ENCODE data around the gene MYH7B. TPM values are rescaled to one million over a fixed set of nuclear protein-coding genes. Genes with fewer than 3 reads are reported as not detected.

Gene MYH7B
- total and polyA plus RNA-seq, 8 donors: 0.09 to 2.3 (median 0.37) TPM

DNA sequence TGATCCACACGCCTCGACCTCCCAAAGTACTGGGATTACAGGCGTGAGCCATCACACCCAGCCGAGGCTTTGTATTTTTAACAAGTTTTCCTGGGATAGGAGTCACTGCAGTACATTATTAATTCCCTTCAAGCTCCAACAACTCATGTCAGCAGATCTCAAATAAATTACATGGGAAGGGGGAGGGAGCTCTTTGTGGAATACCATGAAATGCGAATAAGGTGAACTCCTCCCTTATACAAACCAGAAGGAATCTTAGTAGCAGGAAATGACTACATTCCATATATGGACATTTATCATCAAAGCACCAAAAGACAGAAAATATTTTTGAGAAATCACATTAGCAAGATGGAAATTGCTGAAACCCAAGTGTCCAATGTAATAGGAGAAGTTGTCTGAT lies 3.0 kb upstream of the MYH7B start:
- DNase-seq (no peak), FAIRE-seq (no peak), ATAC-seq (no peak)
- Histone ChIP-seq H3K4me3 (no peak overlapping the region), H3K27me3 (no peaks in the 10 kb centered on the region), H3K4me1 (peaks cover 0 to 4% (median 0%) of the 10 kb centered on the region in 3 donors), H3K9me3 (no peaks in the 10 kb centered on the region), H3K36me3 (no peaks in the 10 kb centered on the region), H3K27ac (no peak overlapping the region)
- TF ChIP-seq, protein P1, sequence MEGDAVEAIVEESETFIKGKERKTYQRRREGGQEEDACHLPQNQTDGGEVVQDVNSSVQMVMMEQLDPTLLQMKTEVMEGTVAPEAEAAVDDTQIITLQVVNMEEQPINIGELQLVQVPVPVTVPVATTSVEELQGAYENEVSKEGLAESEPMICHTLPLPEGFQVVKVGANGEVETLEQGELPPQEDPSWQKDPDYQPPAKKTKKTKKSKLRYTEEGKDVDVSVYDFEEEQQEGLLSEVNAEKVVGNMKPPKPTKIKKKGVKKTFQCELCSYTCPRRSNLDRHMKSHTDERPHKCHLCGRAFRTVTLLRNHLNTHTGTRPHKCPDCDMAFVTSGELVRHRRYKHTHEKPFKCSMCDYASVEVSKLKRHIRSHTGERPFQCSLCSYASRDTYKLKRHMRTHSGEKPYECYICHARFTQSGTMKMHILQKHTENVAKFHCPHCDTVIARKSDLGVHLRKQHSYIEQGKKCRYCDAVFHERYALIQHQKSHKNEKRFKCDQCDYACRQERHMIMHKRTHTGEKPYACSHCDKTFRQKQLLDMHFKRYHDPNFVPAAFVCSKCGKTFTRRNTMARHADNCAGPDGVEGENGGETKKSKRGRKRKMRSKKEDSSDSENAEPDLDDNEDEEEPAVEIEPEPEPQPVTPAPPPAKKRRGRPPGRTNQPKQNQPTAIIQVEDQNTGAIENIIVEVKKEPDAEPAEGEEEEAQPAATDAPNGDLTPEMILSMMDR (IDR thresholded peaks at IDR 0.05): no peak
- intact Hi-C loops (cut with DNase I): loop anchor here in 1 of 3 donors (10.0 kb wide), 1 partner anchor 78 kb away; the partner anchor contains the start of genes ACSS2 and GGT7
- 82 to 83% methylated on average over 5 of the region's 5 CpGs for WGBS, 2 donors

DNA sequence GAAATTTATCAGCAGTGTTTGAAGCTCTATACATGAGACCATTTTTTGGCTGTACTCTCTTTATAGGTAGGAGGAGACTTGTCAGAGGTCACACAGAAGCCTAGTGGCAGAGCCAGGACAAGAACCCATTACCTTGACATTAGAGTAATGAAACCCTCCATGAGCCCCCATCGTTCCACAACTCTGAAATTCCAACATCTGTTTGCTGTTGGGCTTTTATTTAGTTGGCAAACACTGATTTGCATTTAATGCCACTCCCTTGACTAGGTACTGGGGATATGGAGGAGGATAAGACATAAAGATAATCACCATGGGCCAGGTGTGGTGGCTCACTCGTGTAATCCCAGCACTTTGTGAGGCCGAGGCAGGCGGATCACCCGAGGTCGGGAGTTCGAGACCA lies 1.7 kb upstream of the MYH7B start:
- ATAC-seq (no peak), FAIRE-seq (no peak), DNase-seq (no peak)
- intact Hi-C loops (cut with DNase I): loop anchor here in 1 of 3 donors (10.0 kb wide), 1 partner anchor 79 kb away; the partner anchor contains the start of genes ACSS2 and GGT7
- no peak overlapping the region for H3K27ac ChIP-seq
- TF ChIP-seq, protein P1 (IDR thresholded peaks at IDR 0.05): no peak
- WGBS, 2 donors: 79 to 80% methylated on average over 7 of the region's 7 CpGs
- peaks cover 0 to 4% (median 0%) of the 10 kb centered on the region in 3 donors for H3K4me1 ChIP-seq
- H3K27me3 ChIP-seq: no peaks in the 10 kb centered on the region
- H3K4me3 ChIP-seq: no peak overlapping the region
- no peaks in the 10 kb centered on the region for H3K36me3 ChIP-seq
- H3K9me3 ChIP-seq: no peaks in the 10 kb centered on the region

DNA sequence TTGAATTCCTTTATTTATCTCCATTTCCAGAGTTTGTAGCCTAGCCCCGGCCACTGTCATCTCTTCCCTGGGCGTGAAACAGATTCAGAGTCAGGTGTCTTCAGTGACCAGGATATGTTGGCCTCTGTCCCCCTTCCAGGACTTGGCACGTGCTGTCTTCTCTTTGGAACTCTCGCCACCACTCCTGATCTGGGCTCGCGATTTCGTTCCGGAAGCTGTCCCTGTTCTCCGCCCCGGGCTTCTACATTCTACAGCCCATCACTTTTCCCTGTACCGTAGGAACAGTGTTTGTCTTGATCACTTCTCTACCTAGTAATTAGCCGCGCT lies 801 bp upstream of the MYH7B start:
- FAIRE-seq (no peak), ATAC-seq (peak in 1 of 4 donors; percentile 10), DNase-seq (no peak)
- Histone ChIP-seq H3K36me3 (no peaks in the 10 kb centered on the region), H3K27ac (peak overlapping the region in 3 of 4 donors; percentile 69 to 86 (median 77)), H3K4me1 (peaks cover 0 to 4% (median 0%) of the 10 kb centered on the region in 3 donors), H3K9me3 (no peaks in the 10 kb centered on the region), H3K4me3 (peak overlapping the region; percentile 44 to 75 (median 57)), H3K27me3 (no peaks in the 10 kb centered on the region)
- TF ChIP-seq, protein P1 (IDR thresholded peaks at IDR 0.05): no peak
- intact Hi-C loops (cut with DNase I): loop anchor here in 1 of 3 donors (10.0 kb wide), 1 partner anchor 80 kb away; the partner anchor contains the start of genes ACSS2 and GGT7
- 5% methylated on average over 13 of the region's 13 CpGs for WGBS, 2 donors

DNA sequence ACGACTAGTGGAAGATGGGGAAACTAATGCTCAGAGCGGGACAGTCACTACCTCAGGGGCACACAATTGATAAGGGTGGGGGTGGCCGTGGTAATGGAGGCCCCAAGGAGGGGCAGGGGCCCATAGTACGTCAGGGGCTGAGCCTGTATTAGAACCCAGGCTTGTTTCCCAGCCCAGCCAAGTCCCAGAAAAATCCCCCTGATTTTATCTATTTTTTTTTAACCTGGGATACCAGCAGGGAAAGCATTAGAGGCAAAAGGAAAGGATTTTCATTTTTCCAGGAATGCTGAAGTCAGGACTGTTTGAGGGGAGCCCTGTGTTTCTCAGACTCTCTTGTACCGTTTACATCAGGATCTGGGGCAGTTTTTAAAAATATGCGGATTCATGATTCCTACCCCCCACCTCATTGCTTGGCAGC lies 382 bp downstream of the MYH7B start:
- TF ChIP-seq, protein P1 (IDR thresholded peaks at IDR 0.05): no peak
- H3K9me3 ChIP-seq: no peaks in the 10 kb centered on the region
- 7 to 14% methylated on average over 6 of the region's 6 CpGs for WGBS, 2 donors
- H3K4me3 ChIP-seq: peak overlapping the region; percentile 44 to 75 (median 57)
- ATAC-seq (no peak), FAIRE-seq (no peak), DNase-seq (no peak)
- H3K4me1 ChIP-seq: peaks cover 0 to 4% (median 0%) of the 10 kb centered on the region in 3 donors
- intact Hi-C loops (cut with DNase I): loop anchor here in 2 of 3 donors (2.0 to 10.0 kb wide), 2 partner anchors 81 kb away; partner anchors contain the start of genes ACSS2 (in 1 of the 2) and GGT7 (in 1 of the 2)
- no peaks in the 10 kb centered on the region for H3K27me3 ChIP-seq
- H3K36me3 ChIP-seq: no peaks in the 10 kb centered on the region
- H3K27ac ChIP-seq: peak overlapping the region; percentile 24 to 86 (median 73)

DNA sequence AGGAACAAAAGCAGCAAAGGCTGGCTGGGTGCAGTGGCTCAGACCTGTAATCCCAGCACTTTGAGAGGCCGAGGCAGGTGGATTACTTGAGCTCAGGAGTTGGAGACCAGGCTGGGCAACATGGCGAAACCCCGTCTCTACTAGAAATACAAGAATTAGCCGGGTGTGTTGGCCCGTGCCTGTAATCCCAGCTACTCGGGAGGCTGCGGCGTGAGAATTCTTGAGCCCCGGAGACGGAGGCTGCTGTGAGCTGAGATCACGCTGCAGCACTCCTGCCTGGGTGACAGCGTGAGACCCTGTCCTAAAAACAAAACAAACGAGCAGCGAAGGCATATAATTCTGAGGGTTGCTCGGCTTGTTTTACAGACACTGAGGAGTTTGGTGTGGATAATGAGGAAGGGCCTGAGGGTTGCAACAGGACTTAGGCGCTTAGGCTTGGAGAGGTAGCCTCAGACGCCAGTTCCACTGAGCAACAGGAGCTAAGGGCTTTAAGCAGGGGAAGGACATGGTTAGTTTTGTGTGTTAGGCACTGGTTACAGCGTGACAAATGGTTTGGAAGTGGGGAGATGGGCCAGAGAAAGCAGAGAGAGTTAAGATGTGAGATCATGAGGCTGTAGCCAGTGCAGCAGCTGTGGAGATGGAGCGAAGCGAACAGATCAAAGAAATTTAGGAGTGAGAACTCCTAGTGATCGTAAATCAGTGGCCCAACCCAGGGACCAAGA lies 1.2 kb downstream of the MYH7B start:
- intact Hi-C loops (cut with DNase I): loop anchor here in 2 of 3 donors (2.0 to 10.0 kb wide), 2 partner anchors 82 kb away; partner anchors contain the start of genes ACSS2 (in 1 of the 2) and GGT7 (in 1 of the 2)
- ATAC-seq (no peak), DNase-seq (no peak), FAIRE-seq (no peak)
- Histone ChIP-seq H3K27me3 (no peaks in the 10 kb centered on the region), H3K4me3 (no peak overlapping the region), H3K9me3 (no peaks in the 10 kb centered on the region), H3K4me1 (peaks cover 0 to 4% (median 0%) of the 10 kb centered on the region in 3 donors), H3K36me3 (no peaks in the 10 kb centered on the region), H3K27ac (no peak overlapping the region)
- TF ChIP-seq, protein P1 (IDR thresholded peaks at IDR 0.05): no peak
- WGBS, 2 donors: 83 to 90% methylated on average over 21 of the region's 21 CpGs

Measured in pancreas (tissue), 10 donors.